Tibial nerve (tissue), 4 donors: Measurements from ENCODE around the gene FAM222A. TPM values are rescaled to one million over a fixed set of nuclear protein-coding genes. Genes with fewer than 3 reads are reported as not detected.

ENCODE experiments used
- DNase-seq, 2 donors: peaks; one replicate each; pipeline ENCODE4 v3.0.0-alpha.2; 2019; ENCODE audit warnings: low spot score in 2 of 2
- H3K27ac ChIP-seq, 4 donors: fragments of 200-600 bp; sonication (generic) in 3 of 4; one replicate each; pipeline ENCODE4 v1.5.1; 2017 to 2019; ENCODE audit warnings: mild to moderate bottlenecking in 1 of 4
- H3K27me3 ChIP-seq, 2 donors: fragments of 200-600 bp; sonication (generic) in 1 of 2; one replicate each; pipeline versions ENCODE4 v1.5.1 to v1.6.0; 2017 to 2019
- H3K36me3 ChIP-seq, 3 donors: fragments of 200-600 bp; sonication (generic); one replicate each; pipeline ENCODE4 v1.5.1; 2018 to 2019
- H3K4me1 ChIP-seq, 4 donors: fragments of 200-600 bp; sonication (generic) in 3 of 4; one replicate each; pipeline ENCODE4 v1.5.1; 2017 to 2019
- H3K4me3 ChIP-seq, 4 donors: fragments of 200-600 bp; sonication (generic) in 3 of 4; one replicate each; pipeline ENCODE4 v1.5.1; 2017 to 2019; ENCODE audit warnings: mild to moderate bottlenecking in 1 of 4, moderate library complexity in 1 of 4
- H3K9me3 ChIP-seq, 4 donors: fragments of 200-600 bp; sonication (generic) in 3 of 4; one replicate each; pipeline ENCODE4 v1.5.1; 2017 to 2019
- EP300 ChIP-seq, 2 donors: sonication (generic); formaldehyde crosslinking; IDR thresholded peaks; one replicate each; pipeline ENCODE4 v1.6.1; 2017; ENCODE audit warnings: antibody characterized with exemption in 2 of 2, mild to moderate bottlenecking in 1 of 2
- POLR2A ChIP-seq, 2 donors: fragments of 450-650 bp; IDR thresholded peaks; one replicate each; pipeline ENCODE4 v1.6.1; 2017; ENCODE audit warnings: antibody characterized with exemption in 2 of 2, mild to moderate bottlenecking in 2 of 2, moderate library complexity in 2 of 2
- WGBS, 2 donors: methylation state at CpG; one replicate each; pipeline ENCODE4 v1.1.5; 2018; 5-methylcytosine and 5-hydroxymethylcytosine counted together
- total RNA-seq, 4 donors: library from RNA; depleted of rRNA; stranded (reverse); fragments of >200 nt; gene quantifications; one replicate each; pipeline ENCODE4 v1.1.0, GENCODE V29; 2016
- TF ChIP-seq, protein P1 (sequence below), 5 experiments: fragments of 200-600 bp in 3 of 5; fragments of 450-650 bp in 2 of 5; sonication (generic) in 3 of 5; IDR thresholded peaks; one replicate each; pipeline ENCODE4 v1.5.1; 2016 to 2019; ENCODE audit warnings: antibody characterized with exemption in 5 of 5, mild to moderate bottlenecking in 3 of 5, moderate library complexity in 2 of 5

FAM222A gene
- total RNA-seq, 4 donors from 2014 or later: 1.3 to 3.3 (median 1.9) TPM

DNA sequence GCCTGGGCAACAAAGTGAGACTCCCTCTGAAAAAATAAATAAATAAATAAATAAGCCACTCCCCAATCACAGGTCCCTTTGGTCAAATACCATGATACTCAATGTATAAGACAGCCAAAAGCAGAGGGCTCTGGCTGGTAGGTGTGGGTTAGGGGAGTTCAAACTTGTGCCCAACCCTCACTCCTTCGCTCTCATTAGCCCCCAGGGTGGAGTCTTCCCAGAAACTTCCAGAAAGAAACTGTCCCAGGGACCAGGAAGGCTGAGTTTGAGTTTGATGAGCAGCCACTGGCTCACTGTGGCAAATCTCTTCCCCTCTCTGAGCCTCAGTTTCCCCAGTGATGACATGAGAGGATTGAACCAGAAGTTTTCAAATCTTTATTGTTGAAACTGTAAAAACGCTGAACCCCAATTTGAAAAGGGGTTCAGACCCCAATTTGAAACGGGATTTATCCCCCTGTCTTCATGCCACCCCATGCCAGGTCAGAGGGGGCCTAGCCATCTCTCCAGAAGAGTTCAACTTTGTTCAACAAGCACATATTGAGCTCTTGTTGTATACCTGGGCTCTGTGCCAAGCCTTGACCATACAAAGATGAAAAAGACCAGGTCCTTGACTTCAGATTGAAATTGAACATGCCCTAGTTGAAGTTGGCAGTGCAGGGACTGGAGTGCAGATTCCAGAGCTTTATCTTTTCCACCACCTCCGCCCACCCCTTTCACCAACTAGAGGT, 9.1 kb upstream of the FAM222A start:
- H3K4me1 ChIP-seq: no peaks in the 10 kb centered on the region
- DNase-seq: no peak
- no peaks in the 10 kb centered on the region for H3K36me3 ChIP-seq
- no peak overlapping the region for H3K4me3 ChIP-seq
- TF ChIP-seq POLR2A (IDR thresholded peaks at IDR 0.05) (no peak), EP300 (IDR thresholded peaks at IDR 0.05) (no peak)
- TF ChIP-seq, protein P1, sequence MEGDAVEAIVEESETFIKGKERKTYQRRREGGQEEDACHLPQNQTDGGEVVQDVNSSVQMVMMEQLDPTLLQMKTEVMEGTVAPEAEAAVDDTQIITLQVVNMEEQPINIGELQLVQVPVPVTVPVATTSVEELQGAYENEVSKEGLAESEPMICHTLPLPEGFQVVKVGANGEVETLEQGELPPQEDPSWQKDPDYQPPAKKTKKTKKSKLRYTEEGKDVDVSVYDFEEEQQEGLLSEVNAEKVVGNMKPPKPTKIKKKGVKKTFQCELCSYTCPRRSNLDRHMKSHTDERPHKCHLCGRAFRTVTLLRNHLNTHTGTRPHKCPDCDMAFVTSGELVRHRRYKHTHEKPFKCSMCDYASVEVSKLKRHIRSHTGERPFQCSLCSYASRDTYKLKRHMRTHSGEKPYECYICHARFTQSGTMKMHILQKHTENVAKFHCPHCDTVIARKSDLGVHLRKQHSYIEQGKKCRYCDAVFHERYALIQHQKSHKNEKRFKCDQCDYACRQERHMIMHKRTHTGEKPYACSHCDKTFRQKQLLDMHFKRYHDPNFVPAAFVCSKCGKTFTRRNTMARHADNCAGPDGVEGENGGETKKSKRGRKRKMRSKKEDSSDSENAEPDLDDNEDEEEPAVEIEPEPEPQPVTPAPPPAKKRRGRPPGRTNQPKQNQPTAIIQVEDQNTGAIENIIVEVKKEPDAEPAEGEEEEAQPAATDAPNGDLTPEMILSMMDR (IDR thresholded peaks at IDR 0.05): no peak
- WGBS, 2 donors: 87 to 90% methylated on average over 4 of the region's 4 CpGs
- H3K9me3 ChIP-seq: no peaks in the 10 kb centered on the region
- peaks cover 0 to 26% of the 10 kb centered on the region in 2 donors for H3K27me3 ChIP-seq
- H3K27ac ChIP-seq: no peak overlapping the region

DNA sequence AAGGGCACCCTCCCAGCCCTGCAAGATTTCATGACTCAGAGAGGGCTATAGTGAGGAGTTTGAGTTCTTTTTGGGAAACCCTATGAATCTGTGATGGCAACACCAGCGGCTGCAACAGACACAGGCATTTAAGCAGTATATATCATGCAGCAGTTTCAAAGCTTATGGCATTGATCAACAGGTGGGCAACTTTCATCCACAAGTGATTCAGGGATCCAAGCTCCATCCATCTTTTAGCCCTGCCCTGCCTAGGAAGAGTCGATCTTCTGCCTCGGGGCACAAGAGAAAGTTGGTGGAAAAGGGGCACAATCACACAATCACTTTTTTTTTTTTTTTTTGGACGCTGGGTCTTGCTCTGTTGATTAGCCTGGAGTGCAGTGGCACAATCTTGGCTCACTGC, 8.3 kb upstream of the FAM222A start:
- TF ChIP-seq POLR2A (IDR thresholded peaks at IDR 0.05) (no peak), EP300 (IDR thresholded peaks at IDR 0.05) (no peak)
- TF ChIP-seq, protein P1 (IDR thresholded peaks at IDR 0.05): no peak
- Histone ChIP-seq H3K27ac (no peak overlapping the region), H3K4me3 (no peak overlapping the region), H3K4me1 (no peaks in the 10 kb centered on the region), H3K9me3 (no peaks in the 10 kb centered on the region), H3K27me3 (peaks cover 0 to 30% of the 10 kb centered on the region in 2 donors), H3K36me3 (no peaks in the 10 kb centered on the region)
- 79 to 85% methylated on average over 4 of the region's 4 CpGs for WGBS, 2 donors
- DNase-seq: no peak

DNA sequence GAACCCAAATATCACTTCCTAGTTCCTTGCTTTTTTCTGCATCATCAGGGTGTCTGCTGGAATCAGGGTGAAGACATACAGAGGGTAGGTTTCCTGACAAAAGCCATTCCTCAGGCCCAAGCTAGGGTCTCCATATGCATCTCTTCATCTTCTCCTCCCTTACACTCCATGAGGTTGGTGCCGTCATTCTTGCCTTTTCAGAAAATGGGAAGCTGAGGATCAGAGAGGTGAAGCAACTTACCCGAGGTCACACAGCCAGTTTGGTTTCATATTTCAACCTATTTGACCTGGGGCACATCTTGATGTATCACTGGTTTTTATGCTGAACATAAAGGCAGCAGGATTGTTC, 7.3 kb upstream of the FAM222A start:
- DNase-seq: no peak
- H3K36me3 ChIP-seq: no peaks in the 10 kb centered on the region
- TF ChIP-seq, protein P1 (IDR thresholded peaks at IDR 0.05): no peak
- no peak for TF ChIP-seq EP300 (IDR thresholded peaks at IDR 0.05)
- TF ChIP-seq POLR2A (IDR thresholded peaks at IDR 0.05): no peak
- no peaks in the 10 kb centered on the region for H3K4me1 ChIP-seq
- 73 to 76% methylated on average over 2 of the region's 2 CpGs for WGBS, 2 donors
- no peak overlapping the region for H3K27ac ChIP-seq
- no peaks in the 10 kb centered on the region for H3K9me3 ChIP-seq
- H3K27me3 ChIP-seq: peaks cover 0 to 41% of the 10 kb centered on the region in 2 donors
- no peak overlapping the region for H3K4me3 ChIP-seq

DNA sequence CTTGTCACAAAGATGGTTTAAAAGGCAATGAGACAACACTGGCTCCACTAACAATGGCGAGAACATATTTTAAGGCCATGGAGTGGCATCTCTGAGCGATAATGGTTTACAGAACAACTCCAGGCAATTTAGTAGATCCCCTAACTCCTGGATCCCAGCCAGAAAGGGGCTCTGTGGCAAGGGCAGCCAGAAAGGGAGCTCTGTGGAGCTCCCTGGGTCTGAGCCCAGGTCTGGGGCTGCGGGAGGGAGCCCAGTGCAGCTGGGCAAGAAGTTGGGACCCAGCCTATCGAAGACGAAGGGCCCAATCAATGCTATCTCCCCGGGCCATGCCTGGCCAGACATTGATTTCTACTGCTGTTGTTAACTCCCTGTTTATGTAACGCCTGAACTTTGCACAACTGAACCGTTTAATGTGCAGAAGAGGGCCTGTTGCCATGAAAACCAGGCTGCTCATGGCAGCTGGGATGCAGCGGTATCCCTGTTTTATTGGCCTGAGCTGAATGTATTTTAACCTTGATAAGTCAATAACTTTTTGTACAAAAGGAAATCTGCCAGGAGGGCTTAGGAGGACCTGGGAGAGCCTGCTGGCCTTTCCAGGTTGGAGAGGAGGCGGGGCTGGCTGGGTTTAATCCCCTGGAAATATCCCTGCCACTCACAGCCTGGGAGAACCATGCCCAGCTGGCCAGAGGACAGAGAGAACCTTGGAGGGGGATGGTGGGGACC, 6.7 kb upstream of the FAM222A start:
- Histone ChIP-seq H3K27ac (no peak overlapping the region), H3K4me1 (no peaks in the 10 kb centered on the region), H3K4me3 (no peak overlapping the region), H3K27me3 (peaks cover 0 to 46% of the 10 kb centered on the region in 2 donors), H3K9me3 (no peaks in the 10 kb centered on the region), H3K36me3 (no peaks in the 10 kb centered on the region)
- WGBS, 2 donors: 45 to 53% methylated on average over 10 of the region's 10 CpGs
- no peak for DNase-seq
- TF ChIP-seq, protein P1 (IDR thresholded peaks at IDR 0.05): no peak
- TF ChIP-seq POLR2A (IDR thresholded peaks at IDR 0.05): no peak
- TF ChIP-seq EP300 (IDR thresholded peaks at IDR 0.05): no peak

DNA sequence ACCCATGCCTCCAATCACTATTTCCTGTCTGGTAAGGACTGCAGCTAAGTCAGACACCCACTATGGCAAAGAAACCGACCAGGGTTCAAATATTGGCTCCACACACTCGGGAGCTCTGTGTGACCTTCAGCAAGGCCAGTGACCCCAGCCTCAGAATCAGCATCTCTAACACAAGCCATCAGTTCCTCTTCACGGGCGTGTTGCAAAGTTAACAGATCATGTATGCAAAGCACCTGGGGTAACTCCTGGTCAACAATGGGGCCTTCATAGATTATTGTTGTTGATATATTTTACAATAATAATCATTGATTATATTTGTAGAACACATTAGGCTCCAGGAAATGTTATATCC, 6.2 kb upstream of the FAM222A start:
- 53 to 58% methylated on average over 4 of the region's 4 CpGs for WGBS, 2 donors
- Histone ChIP-seq H3K27me3 (peaks cover 0 to 52% of the 10 kb centered on the region in 2 donors), H3K36me3 (no peaks in the 10 kb centered on the region), H3K4me1 (no peaks in the 10 kb centered on the region), H3K27ac (no peak overlapping the region), H3K4me3 (no peak overlapping the region), H3K9me3 (no peaks in the 10 kb centered on the region)
- no peak for TF ChIP-seq EP300 (IDR thresholded peaks at IDR 0.05)
- TF ChIP-seq, protein P1 (IDR thresholded peaks at IDR 0.05): no peak
- no peak for TF ChIP-seq POLR2A (IDR thresholded peaks at IDR 0.05)
- DNase-seq: no peak
